GM19351 (cell line): ENCODE results near the gene CCDC190.
"Not testable (repeated sequence)": the region's sequence is repeated elsewhere in the genome, so short reads cannot be mapped to it uniquely, and the experiment has no call there.

Source experiments
- ATAC-seq: cut with Tn5 transposase; IDR thresholded peaks from one replicate; pipeline ENCODE4 v1.9.1; 2021; ENCODE audit warnings: mild to moderate bottlenecking, moderate library complexity; ENCODE audit not compliant: unreplicated experiment

The CCDC190 gene

DNA sequence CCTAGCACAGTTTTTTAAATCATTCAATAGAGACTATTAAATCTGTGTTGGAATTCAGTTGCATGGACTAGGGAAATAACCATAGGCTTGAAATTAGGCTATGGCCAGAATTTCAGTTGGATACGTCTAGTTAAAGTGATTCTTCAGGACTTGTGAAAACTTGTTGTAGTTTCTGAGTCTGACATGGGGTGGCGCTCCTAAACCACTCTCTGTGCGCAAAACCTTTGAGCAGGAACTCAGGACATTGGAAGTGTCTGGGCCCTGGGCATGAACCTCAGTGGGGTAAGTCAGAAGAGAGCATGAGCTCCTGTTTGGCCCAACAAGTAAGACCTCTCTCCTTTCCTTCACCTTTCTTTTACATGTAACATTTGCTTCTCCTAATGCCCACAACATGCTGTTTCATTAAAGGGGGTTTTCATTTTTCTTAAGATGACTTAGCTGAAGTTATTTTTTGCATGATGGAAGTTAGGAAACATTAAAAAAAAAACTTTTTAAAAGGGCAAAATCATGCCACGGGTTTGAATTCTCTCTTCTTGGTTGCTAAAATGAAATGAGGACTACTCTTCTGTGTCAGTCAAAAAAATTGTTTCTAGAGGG is 17.1 kb upstream of the CCDC190 start:
- peak; percentile 60 for ATAC-seq

DNA sequence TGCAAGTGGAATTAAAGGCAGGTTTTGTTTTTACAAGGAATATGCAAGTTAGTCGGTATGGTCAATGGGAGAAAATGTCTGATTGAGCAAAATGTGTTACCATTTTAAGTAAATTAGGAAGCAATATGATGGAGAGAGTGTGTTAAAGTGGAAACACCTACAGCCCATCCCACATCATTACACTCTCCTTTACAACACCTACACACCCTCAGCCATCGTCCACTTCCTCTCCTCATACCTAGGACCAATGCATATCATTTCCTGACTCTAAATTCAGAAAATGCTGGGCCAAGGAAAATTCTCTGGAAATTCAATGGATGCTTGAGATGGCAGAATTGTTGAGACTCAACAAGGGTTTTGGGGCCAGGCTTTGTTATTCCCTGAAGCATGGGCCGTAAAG is 16.4 kb upstream of the CCDC190 start:
- ATAC-seq, result no peak

- no peak for ATAC-seq
Measured at GRCh38 chr1:162876751-162877150, 15.8 kb upstream of the CCDC190 start.

DNA sequence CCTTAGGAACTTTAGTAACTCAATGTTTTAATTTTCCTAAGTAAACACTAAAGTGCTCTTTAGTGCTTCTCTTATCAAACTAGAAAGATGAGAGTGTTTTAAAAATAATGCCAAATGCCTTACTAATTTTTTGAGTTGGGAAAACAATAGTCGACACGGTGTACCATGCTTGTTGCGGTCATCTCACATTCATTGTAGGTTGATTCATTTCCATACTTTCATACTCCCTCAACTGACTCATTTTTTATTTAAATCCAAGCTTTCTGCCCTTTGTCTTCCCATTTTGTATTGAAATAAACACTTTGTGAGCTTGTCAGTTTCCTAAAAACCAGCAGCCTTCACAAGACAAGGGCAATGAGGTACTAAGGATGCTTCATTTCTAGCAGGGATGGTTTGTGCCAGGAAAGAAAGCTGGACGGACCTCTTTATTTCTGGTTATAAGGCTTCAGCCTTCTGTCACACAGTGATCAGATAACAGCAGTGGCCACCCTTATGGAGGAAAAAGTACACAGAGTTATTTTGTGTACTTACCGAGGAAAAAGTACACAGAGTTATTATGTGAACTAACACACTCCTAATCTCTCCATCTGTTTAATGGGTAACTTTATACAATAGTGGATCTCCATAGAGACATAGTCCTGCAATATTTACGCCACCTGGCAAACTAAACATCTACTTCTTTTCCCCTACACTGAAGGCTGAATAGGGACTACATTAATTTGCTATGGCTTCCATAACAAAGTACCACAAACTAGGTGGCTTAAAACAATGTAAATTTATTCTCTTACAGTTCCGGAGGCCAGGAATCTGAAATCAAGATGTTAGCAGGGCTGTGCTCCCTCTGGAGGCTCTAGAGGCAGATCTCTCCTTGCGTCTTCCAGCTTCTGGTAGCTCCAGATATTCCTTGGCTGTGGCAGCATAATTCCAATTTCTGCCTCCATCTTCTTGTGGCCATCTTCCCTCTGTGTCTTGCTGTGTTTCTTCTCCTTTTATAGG is 13.0 kb upstream of the CCDC190 start:
- ATAC-seq, result no peak

GRCh38 chr1:162872981-162873380 is 12.0 kb upstream of the CCDC190 start:
- ATAC-seq, result no peak

DNA sequence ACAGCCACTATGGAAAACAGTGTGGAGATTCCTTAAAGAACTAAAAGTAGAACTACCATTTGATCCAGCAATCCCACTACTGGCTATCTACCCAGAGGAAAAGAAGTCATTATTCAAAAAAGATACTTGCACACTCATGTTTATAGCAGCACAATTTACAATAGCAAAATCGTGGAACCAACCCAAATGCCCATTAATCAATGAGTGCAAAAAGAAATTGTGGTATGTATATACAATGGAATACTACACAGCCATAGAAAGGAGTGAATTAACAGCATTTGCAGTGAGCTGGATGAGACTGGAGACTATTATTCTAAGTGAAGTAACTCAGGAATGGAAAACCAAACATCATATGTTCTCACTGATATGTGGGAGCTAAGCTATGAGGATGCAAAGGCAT is 10.4 kb upstream of the CCDC190 start:
- ATAC-seq, result not testable (repeated sequence)

DNA sequence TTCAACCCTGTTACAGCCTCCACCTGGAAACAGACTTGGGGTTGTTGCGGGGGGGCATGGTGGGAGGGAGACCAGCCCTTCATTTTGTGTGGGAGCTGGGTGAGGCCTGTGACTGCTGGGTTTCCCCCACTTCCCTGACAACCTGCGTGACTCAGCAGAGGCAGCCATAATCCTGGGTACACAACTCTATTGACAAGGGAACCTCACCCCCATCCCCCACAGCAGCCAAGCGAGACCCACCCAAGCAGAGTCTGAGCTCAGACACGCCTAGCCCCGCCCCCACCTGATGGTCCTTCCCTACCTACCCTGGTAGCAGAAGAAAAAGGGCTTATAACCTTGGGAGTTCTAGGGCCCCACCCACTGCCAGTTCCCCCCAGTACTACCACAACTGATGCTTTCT is 8.0 kb upstream of the CCDC190 start:
- no peak for ATAC-seq

DNA sequence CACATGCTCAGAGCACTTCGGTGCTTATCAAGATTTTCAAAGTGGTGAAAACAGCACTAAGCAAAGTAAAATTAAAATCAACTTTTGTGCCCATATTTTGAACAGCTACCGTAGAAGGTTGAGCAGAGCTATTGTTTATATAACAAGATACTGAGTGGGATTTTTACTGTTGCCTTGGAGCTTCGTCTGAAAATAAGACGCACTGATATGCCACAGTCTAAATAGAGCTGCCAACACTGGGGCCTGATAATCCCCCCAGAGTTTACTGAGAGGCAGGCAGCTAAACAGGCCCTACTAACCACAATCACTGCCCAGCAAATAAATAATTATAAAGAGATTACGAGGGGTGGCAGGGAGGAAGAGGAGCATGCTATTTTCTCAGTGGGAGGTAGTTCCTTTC is 650 bp upstream of the CCDC190 start:
- no peak for ATAC-seq

- no peak for ATAC-seq
Measured at GRCh38 chr1:162859191-162859590, 1.8 kb downstream of the CCDC190 start.

DNA sequence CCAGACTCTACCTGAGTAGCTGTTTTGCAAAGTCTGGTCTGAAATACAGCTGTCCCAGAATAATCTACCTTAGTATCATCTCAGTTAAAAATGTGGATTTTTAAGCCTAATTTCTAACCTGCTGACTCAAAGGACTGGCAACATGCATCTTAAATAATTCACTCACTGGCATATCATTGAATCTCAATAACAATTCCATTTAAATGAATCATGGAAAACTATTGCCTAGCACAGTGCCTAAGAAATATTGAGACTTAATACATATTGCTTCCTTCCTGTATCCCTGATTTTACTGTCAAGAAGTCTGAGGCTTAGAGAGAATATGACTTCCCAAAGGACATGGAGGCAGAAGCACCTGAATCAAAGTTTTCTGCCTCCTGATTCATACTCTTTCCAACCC is 3.1 kb downstream of the CCDC190 start:
- no peak for ATAC-seq

- ATAC-seq, result no peak
Measured at GRCh38 chr1:162856260-162856659, 4.7 kb downstream of the CCDC190 start.

GRCh38 chr1:162855461-162856150 is 5.4 kb downstream of the CCDC190 start:
- ATAC-seq, result no peak

GRCh38 chr1:162854245-162854882 is 6.6 kb downstream of the CCDC190 start:
- peak; percentile 89 for ATAC-seq

DNA sequence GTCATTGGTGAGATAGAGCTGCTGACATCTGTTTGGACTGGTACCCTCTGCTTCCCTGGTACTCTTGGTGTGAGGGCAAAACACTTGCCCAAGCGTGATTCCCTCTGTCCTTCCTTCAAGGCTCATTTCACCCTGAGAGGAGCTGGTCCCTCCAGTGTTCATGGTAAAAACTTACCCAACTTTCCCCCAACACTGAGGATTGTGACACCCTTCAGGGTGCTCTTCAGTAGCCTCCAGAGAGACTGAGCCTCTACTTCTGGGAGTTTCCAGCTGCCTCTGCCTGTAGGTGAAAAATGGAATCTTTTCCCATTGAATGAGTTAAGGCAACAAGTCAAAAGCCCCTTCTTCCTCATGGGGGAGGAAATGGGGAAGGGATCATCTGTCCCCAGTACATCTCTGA is 9.6 kb downstream of the CCDC190 start:
- no peak for ATAC-seq

DNA sequence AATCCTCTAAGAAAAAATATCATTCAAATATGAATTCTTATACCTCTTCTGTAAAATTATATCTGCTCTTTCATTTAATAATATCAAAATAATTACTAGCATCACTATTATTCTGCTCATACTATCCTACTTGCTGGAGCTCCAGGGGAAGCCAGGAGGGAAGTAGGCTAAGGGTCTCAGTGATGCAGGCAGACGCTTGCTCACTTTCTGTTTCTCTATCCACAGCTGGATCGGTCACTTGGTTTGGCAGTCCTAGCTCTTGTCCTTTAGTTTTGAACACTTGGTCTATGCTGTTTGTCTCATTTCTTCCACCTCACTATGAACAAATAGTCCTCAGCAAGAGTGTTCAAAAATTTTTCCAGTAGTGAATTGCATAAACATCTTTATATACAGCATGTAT is 11.3 kb downstream of the CCDC190 start:
- no peak for ATAC-seq

DNA sequence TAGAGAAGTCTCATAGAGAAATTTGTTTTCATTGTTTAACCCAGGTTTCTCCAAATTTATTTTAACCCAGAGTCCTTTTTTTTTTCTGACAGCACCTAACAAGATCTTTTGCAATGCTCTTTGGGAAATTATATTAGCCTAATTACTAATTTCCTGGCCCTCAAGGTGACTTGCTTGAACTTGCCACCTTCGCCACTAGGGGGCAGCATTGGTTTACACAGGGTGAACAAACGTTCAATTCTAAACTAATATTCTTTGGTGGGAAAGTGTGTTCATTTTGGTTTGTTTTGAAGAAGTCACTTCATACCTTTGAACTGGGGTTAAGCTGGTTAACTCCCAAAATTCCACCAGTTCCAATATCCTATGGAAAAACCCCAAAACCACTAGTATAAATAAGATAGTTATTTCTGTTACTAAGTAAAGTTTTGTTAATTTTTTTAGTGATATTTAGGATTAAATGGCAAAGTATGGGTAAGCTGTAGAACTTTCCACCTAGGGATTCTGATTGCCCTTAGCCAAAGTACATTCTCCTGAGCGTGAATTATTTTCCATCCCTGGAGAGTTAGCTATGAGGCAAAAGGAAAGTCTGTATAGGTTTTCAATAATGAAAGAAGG is 13.0 kb downstream of the CCDC190 start:
- peak; percentile 86 for ATAC-seq

- ATAC-seq, result no peak
Measured at GRCh38 chr1:162846256-162847212, 14.4 kb downstream of the CCDC190 start.

GRCh38 chr1:162844153-162844552 is 16.8 kb downstream of the CCDC190 start:
- no peak for ATAC-seq

DNA sequence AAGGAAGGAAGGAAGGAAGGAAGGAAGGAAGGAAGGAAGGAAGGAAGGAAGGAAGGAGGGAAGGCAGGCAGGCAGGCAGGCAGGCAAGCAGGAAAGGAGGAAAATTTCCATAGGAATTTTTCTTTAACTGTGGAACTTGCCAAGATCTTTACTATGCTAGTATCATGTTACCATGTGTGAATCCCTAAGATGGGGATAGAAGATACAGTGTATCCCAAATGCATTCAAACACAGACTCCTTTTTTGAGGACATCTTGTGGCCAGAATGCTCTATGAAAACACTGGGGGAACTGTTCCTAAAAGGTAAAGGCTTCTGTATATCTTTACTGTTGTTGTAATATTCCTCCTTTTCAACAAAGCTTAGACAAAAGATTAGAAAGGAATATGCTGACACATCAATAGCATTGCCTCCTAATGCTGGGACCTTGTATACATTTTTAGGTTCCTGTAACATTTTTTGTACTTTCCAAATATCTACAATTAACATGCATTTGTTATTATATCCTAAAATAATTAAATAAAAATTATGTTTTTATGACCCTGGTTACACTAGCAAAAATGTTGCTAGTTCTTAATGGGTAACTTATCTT is 20.6 kb downstream of the CCDC190 start:
- no peak for ATAC-seq
